ENCODE measurements around the gene PCDHGA7.
"Not testable (repeated sequence)": the region's sequence is repeated elsewhere in the genome, so short reads cannot be mapped to it uniquely, and the experiment has no call there.

Gene PCDHGA7

DNA sequence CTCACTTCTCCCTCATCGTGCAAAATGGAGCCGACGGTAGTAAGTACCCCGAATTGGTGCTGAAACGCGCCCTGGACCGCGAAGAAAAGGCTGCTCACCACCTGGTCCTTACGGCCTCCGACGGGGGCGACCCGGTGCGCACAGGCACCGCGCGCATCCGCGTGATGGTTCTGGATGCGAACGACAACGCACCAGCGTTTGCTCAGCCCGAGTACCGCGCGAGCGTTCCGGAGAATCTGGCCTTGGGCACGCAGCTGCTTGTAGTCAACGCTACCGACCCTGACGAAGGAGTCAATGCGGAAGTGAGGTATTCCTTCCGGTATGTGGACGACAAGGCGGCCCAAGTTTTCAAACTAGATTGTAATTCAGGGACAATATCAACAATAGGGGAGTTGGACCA is 48.7 kb downstream of the PCDHGA7 start:
- TF ChIP-seq, protein P1, sequence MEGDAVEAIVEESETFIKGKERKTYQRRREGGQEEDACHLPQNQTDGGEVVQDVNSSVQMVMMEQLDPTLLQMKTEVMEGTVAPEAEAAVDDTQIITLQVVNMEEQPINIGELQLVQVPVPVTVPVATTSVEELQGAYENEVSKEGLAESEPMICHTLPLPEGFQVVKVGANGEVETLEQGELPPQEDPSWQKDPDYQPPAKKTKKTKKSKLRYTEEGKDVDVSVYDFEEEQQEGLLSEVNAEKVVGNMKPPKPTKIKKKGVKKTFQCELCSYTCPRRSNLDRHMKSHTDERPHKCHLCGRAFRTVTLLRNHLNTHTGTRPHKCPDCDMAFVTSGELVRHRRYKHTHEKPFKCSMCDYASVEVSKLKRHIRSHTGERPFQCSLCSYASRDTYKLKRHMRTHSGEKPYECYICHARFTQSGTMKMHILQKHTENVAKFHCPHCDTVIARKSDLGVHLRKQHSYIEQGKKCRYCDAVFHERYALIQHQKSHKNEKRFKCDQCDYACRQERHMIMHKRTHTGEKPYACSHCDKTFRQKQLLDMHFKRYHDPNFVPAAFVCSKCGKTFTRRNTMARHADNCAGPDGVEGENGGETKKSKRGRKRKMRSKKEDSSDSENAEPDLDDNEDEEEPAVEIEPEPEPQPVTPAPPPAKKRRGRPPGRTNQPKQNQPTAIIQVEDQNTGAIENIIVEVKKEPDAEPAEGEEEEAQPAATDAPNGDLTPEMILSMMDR (conservative IDR thresholded peaks at IDR 0.05; ENCODE audit: low read length), result no peak
- H3K4me3 ChIP-seq (ENCODE audit: low read length), result peak overlapping the region; percentile 54
- peak; percentile 18 for DNase-seq (ENCODE audit: low read depth)

DNA sequence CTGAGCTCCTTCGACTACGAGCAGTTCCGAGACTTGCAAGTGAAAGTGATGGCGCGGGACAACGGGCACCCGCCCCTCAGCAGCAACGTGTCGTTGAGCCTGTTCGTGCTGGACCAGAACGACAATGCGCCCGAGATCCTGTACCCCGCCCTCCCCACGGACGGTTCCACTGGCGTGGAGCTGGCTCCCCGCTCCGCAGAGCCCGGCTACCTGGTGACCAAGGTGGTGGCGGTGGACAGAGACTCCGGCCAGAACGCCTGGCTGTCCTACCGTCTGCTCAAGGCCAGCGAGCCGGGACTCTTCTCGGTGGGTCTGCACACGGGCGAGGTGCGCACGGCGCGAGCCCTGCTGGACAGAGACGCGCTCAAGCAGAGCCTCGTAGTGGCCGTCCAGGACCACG is 49.8 kb downstream of the PCDHGA7 start:
- not testable (repeated sequence) for DNase-seq (ENCODE audit: low read depth); H3K4me3 ChIP-seq (ENCODE audit: low read length)

DNA sequence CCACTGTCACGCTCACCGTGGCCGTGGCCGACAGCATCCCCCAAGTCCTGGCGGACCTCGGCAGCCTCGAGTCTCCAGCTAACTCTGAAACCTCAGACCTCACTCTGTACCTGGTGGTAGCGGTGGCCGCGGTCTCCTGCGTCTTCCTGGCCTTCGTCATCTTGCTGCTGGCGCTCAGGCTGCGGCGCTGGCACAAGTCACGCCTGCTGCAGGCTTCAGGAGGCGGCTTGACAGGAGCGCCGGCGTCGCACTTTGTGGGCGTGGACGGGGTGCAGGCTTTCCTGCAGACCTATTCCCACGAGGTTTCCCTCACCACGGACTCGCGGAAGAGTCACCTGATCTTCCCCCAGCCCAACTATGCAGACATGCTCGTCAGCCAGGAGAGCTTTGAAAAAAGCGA is 50.2 kb downstream of the PCDHGA7 start:
- DNase-seq (ENCODE audit: low read depth); H3K4me3 ChIP-seq (ENCODE audit: low read length): not testable (repeated sequence)

DNA sequence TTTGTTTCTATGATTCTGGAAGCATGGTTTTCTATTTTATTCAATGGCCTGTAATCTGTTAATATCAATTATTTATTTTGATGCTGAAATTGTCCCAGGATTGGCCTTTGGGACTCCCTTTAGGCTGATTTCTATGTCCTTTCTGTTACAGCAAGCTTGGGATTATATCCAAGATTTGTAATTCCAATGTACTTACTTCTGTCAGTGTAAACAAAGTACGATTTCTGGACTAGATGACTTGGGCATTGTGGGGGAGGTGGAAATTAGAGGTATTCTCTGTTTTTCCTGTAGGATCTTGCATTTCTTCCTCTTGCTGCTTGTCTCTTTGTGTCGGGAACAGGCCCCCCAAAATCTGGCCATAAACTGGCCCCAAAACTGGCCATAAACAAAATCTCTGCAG is 51.5 kb downstream of the PCDHGA7 start:
- no peak overlapping the region for H3K4me3 ChIP-seq (ENCODE audit: low read length)
- DNase-seq (ENCODE audit: low read depth), result peak; percentile 31
- TF ChIP-seq, protein P1 (conservative IDR thresholded peaks at IDR 0.05; ENCODE audit: low read length), result no peak

Measured in AG10803 (cell line).